Fibroblast of mammary gland (primary cell): Measurements from ENCODE around the gene STARD3.

Experiments used
- DNase-seq: peaks from one replicate; pipeline ENCODE4 v3.0.0-alpha.2; 2010; ENCODE audit warnings: low read depth
- H3K4me3 ChIP-seq: 2 replicates; pipeline ENCODE4 v1.5.1; 2011; ENCODE audit warnings: low read depth, mild to moderate bottlenecking, low read length, moderate library complexity; ENCODE audit not compliant: control insufficient read depth
- TF ChIP-seq, protein P1 (sequence below): conservative IDR thresholded peaks from 2 replicates; pipeline ENCODE4 v1.5.1; 2011; ENCODE audit warnings: low read depth, low read length, inconsistent platforms; ENCODE audit not compliant: control insufficient read depth, insufficient read depth

The STARD3 gene

GRCh38 chr17:39600288-39600996, 36.5 kb upstream of the STARD3 start:
- DNase-seq: no peak
- TF ChIP-seq, protein P1, sequence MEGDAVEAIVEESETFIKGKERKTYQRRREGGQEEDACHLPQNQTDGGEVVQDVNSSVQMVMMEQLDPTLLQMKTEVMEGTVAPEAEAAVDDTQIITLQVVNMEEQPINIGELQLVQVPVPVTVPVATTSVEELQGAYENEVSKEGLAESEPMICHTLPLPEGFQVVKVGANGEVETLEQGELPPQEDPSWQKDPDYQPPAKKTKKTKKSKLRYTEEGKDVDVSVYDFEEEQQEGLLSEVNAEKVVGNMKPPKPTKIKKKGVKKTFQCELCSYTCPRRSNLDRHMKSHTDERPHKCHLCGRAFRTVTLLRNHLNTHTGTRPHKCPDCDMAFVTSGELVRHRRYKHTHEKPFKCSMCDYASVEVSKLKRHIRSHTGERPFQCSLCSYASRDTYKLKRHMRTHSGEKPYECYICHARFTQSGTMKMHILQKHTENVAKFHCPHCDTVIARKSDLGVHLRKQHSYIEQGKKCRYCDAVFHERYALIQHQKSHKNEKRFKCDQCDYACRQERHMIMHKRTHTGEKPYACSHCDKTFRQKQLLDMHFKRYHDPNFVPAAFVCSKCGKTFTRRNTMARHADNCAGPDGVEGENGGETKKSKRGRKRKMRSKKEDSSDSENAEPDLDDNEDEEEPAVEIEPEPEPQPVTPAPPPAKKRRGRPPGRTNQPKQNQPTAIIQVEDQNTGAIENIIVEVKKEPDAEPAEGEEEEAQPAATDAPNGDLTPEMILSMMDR: no peak
- no peak overlapping the region for H3K4me3 ChIP-seq

- TF ChIP-seq, protein P1: no peak
- H3K4me3 ChIP-seq: no peak overlapping the region
- no peak for DNase-seq
Observed at GRCh38 chr17:39600997-39601597, 35.8 kb upstream of the STARD3 start.

DNA sequence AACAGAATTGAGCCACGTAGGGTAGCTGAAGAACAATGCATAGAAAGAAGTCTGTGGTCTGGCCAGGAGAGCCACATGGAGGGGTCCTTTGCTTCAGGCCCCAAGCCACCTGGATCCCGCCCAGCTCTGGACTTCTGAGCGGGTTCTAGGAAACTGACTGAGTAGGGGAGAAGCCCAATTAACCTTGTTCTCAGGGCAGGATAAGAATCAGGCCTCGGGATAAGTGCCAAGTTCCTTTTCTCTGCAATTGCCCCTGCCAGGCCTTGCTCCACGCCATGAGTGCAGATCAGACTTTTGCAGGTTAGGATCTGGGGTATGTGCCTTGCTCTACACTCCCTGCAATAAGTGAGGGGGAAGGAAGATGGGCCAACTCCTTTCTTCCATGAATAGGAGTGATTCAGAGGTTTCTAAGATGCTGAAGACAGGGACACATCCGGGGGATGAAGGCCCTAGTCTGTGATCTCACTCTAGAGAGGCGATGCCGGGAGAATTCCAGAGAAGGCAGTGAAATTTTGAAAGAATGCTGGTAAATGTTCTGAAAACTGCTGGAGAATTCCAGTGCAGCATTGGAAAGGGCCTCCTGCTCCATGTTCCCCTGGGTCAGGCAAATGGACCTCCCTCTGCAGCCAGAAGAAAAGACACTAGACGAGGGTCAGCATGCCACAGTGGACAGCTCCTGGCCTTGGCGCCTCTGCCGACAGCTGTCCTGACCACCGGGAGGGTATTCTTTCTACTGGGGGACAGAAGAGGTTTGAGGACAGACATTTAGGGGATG, 35.0 kb upstream of the STARD3 start:
- no peak for DNase-seq
- TF ChIP-seq, protein P1: no peak
- no peak overlapping the region for H3K4me3 ChIP-seq

- DNase-seq: no peak
- TF ChIP-seq, protein P1: no peak
- H3K4me3 ChIP-seq: no peak overlapping the region
Observed at GRCh38 chr17:39602533-39603303, 34.2 kb upstream of the STARD3 start.

GRCh38 chr17:39603304-39604016, 33.5 kb upstream of the STARD3 start:
- no peak for DNase-seq
- TF ChIP-seq, protein P1: no peak
- no peak overlapping the region for H3K4me3 ChIP-seq

DNA sequence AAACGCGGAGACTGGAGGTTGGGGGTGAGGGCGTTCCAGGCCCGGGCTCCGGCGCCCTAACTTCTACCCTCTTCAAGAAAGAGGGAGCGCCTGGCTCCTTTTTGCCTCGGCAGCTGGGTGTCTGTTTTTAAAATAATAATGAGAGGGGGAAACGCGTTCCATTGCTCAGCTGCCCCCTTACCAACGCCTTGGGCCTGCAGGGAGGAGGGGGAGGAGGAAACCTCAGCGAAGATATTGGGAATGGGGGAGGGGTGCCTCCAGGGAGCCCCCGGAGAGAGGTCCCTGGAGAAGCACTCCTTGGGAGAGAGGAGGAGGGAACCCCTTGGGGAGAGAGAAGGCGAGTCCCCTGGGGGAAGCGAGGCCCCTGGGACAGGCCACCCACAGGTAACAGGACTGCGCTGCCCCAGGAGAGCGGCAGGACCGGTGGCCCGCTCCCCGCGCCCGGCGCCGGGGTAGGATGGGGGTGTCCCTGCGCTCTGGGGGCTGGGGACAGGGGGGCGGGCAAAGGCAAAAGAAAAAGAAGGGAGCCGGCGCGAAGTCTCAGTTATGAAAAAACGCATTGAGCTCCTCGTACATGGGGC, 31.9 kb upstream of the STARD3 start:
- no peak overlapping the region for H3K4me3 ChIP-seq
- TF ChIP-seq, protein P1: no peak
- no peak for DNase-seq
